Stimulated activated CD8-positive, alpha-beta memory T cell treated with anti-CD3 and anti-CD28 coated beads, Interleukin-2, amount 100 ng/mL, for 48 hours (primary cell): ENCODE data around the gene TBC1D19.

Experiments
- DNase-seq, 2 donors: peaks; one replicate each; pipeline ENCODE4 v3.0.0-alpha.2; 2020; ENCODE audit warnings: low read depth in 2 of 2

Gene TBC1D19

GRCh38 chr4:26782168-26782829 is 198.4 kb downstream of the TBC1D19 start:
- DNase-seq, result no peak

GRCh38 chr4:26782830-26783202 is 198.9 kb downstream of the TBC1D19 start:
- DNase-seq, result no peak

GRCh38 chr4:26784207-26784865 is 200.5 kb downstream of the TBC1D19 start:
- DNase-seq, result no peak

- no peak for DNase-seq
Measured at GRCh38 chr4:26785312-26785711, 201.4 kb downstream of the TBC1D19 start.

- DNase-seq, result no peak
Measured at GRCh38 chr4:26785810-26786209, 201.9 kb downstream of the TBC1D19 start.

GRCh38 chr4:26786916-26787315 is 203.0 kb downstream of the TBC1D19 start:
- no peak for DNase-seq

GRCh38 chr4:26787461-26788340 is 203.8 kb downstream of the TBC1D19 start:
- DNase-seq, result peak; percentile 16 to 49

- DNase-seq, result no peak
Measured at GRCh38 chr4:26788341-26788733, 204.5 kb downstream of the TBC1D19 start.

- no peak for DNase-seq
Measured at GRCh38 chr4:26789208-26789607, 205.3 kb downstream of the TBC1D19 start.

- no peak for DNase-seq
Measured at GRCh38 chr4:26791346-26791745, 207.5 kb downstream of the TBC1D19 start.

GRCh38 chr4:26792639-26793038 is 208.8 kb downstream of the TBC1D19 start:
- DNase-seq, result no peak

GRCh38 chr4:26793735-26794134 is 209.9 kb downstream of the TBC1D19 start:
- no peak for DNase-seq

GRCh38 chr4:26796081-26796480 is 212.2 kb downstream of the TBC1D19 start:
- DNase-seq, result no peak

- DNase-seq, result no peak
Measured at GRCh38 chr4:26802790-26803189, 218.9 kb downstream of the TBC1D19 start.

- DNase-seq, result no peak
Measured at GRCh38 chr4:26803211-26803861, 219.5 kb downstream of the TBC1D19 start.

GRCh38 chr4:26804451-26804850 is 220.6 kb downstream of the TBC1D19 start:
- no peak for DNase-seq

- no peak for DNase-seq
Measured at GRCh38 chr4:26804925-26805324, 221.0 kb downstream of the TBC1D19 start.
